Endothelial cell (in vitro differentiated cells): ENCODE data around the gene GALNT6. TPM values are rescaled to one million over a fixed set of nuclear protein-coding genes. Genes with fewer than 3 reads are reported as not detected.

Experiments
- DNase-seq: peaks from one replicate; pipeline ENCODE4 v3.0.0; 2021; ENCODE audit warnings: low spot score
- H3K27ac Mint-ChIP-seq: one replicate; pipeline ENCODE4 v1.8.0; 2021; ENCODE audit warnings: mixed read lengths, inconsistent platforms; ENCODE audit not compliant: unreplicated experiment
- H3K27me3 Mint-ChIP-seq: one replicate; pipeline ENCODE4 v1.8.0; 2021; ENCODE audit warnings: mild to moderate bottlenecking, moderate library complexity, mixed read lengths, inconsistent platforms; ENCODE audit not compliant: unreplicated experiment
- H3K36me3 Mint-ChIP-seq: one replicate; pipeline ENCODE4 v1.8.0; 2021; ENCODE audit warnings: mild to moderate bottlenecking, low read depth, mixed read lengths, inconsistent platforms; ENCODE audit not compliant: unreplicated experiment
- H3K4me1 Mint-ChIP-seq: one replicate; pipeline ENCODE4 v1.8.0; 2021; ENCODE audit warnings: mild to moderate bottlenecking, mixed read lengths, inconsistent platforms; ENCODE audit not compliant: unreplicated experiment
- H3K4me3 Mint-ChIP-seq: one replicate; pipeline ENCODE4 v1.8.0; 2021; ENCODE audit warnings: mild to moderate bottlenecking, mixed read lengths, inconsistent platforms; ENCODE audit not compliant: unreplicated experiment
- H3K9me3 Mint-ChIP-seq: one replicate; pipeline ENCODE4 v1.8.0; 2021; ENCODE audit warnings: mixed read lengths, inconsistent platforms; ENCODE audit not compliant: unreplicated experiment
- total RNA-seq: library from RNA; stranded (reverse); fragmentation: NEBNext Ultra II Directional; extraction: Animal tissue kit (Norgen Biotek cat#: 25700); gene quantifications from one replicate; pipeline ENCODE4 v1.2.1, GENCODE V29; 2021; ENCODE audit not compliant: unreplicated experiment
- TF ChIP-seq, protein P1 (sequence below): fragments of 200-600 bp; sonication (generic); IDR thresholded peaks from one replicate; pipeline ENCODE4 v1.5.0; 2021; ENCODE audit warnings: antibody characterized with exemption; ENCODE audit not compliant: unreplicated experiment

Gene GALNT6
- total RNA-seq, 1 donor from 2014 or later = 12.5 TPM

DNA sequence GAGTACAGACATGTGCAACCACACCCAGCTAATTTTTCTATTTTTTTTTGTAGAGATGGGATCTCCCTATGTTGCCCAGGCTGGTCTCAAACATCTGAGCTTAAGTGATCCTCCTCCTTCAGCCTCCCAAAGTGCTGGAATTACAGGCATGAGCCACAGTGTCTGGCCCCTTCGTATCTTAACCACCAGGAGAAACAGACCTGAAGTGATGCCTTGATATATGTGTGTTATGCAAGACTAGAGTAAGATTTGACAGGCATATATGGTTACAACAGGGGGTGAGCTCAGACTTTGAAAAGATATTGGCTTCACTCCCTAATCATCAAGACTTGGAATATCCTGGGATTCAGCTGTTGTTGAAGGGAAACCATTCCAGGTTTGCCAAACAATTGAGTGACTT lies 10.7 kb upstream of the GALNT6 start:
- peaks cover 4% of the 10 kb centered on the region for H3K27me3 Mint-ChIP-seq
- no peak for DNase-seq

DNA sequence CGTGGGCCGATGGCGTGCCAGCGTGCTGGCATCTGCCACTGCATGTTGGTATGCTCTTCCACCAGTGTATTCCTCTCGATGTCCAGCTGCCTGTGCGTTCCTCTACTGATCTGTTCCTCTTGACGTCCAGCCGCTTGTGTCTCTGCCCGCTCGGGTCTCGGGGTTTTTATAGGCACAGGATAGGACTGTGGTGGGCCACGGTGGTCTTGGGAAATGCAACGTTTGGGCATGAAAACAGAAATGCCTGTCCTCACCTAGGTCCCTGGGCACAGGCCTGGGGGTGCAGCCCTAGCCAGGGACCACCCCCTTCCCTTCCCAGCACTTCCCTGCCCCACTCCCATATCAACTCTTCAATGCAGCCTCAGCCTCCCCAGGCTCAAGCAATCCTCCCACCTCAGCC lies 10.3 kb upstream of the GALNT6 start:
- no peak for DNase-seq
- H3K27me3 Mint-ChIP-seq = peaks cover 4% of the 10 kb centered on the region
- H3K4me3 Mint-ChIP-seq = no peak overlapping the region
- no peaks in the 10 kb centered on the region for H3K36me3 Mint-ChIP-seq
- peaks cover 6% of the 10 kb centered on the region for H3K4me1 Mint-ChIP-seq
- H3K27ac Mint-ChIP-seq = no peak overlapping the region
- TF ChIP-seq, protein P1, sequence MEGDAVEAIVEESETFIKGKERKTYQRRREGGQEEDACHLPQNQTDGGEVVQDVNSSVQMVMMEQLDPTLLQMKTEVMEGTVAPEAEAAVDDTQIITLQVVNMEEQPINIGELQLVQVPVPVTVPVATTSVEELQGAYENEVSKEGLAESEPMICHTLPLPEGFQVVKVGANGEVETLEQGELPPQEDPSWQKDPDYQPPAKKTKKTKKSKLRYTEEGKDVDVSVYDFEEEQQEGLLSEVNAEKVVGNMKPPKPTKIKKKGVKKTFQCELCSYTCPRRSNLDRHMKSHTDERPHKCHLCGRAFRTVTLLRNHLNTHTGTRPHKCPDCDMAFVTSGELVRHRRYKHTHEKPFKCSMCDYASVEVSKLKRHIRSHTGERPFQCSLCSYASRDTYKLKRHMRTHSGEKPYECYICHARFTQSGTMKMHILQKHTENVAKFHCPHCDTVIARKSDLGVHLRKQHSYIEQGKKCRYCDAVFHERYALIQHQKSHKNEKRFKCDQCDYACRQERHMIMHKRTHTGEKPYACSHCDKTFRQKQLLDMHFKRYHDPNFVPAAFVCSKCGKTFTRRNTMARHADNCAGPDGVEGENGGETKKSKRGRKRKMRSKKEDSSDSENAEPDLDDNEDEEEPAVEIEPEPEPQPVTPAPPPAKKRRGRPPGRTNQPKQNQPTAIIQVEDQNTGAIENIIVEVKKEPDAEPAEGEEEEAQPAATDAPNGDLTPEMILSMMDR = no peak
- no peaks in the 10 kb centered on the region for H3K9me3 Mint-ChIP-seq

More for the DNA sequence above, 10.7 kb upstream of the GALNT6 start:
- H3K4me3 Mint-ChIP-seq = no peak overlapping the region
- no peaks in the 10 kb centered on the region for H3K36me3 Mint-ChIP-seq
- no peaks in the 10 kb centered on the region for H3K9me3 Mint-ChIP-seq
- TF ChIP-seq, protein P1 = no peak
- no peak overlapping the region for H3K27ac Mint-ChIP-seq
- peaks cover 6% of the 10 kb centered on the region for H3K4me1 Mint-ChIP-seq

DNA sequence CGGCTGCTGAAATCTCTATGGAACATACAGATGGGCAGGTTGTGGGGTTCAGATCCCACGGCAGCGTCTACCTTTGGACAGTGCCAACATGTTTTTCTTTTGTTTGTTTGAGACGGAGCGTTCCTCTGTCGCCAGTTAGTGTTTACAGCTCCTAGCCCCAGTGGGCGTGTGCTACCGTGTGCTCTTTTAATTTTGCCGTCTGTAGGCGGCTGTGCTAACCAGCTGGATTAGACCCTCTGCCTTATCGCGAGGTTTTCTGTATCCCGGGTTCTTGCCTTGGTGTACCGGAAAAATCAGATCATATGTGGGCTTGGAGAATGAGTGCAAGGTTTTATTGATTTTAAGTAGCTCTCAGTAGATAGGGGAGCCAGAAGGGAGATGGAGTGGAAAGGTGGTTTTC lies 9.8 kb upstream of the GALNT6 start:
- no peak overlapping the region for H3K4me3 Mint-ChIP-seq
- peaks cover 2% of the 10 kb centered on the region for H3K27me3 Mint-ChIP-seq
- no peak for DNase-seq
- peaks cover 6% of the 10 kb centered on the region for H3K4me1 Mint-ChIP-seq
- H3K36me3 Mint-ChIP-seq = no peaks in the 10 kb centered on the region
- no peak overlapping the region for H3K27ac Mint-ChIP-seq
- TF ChIP-seq, protein P1 = no peak
- H3K9me3 Mint-ChIP-seq = no peaks in the 10 kb centered on the region

DNA sequence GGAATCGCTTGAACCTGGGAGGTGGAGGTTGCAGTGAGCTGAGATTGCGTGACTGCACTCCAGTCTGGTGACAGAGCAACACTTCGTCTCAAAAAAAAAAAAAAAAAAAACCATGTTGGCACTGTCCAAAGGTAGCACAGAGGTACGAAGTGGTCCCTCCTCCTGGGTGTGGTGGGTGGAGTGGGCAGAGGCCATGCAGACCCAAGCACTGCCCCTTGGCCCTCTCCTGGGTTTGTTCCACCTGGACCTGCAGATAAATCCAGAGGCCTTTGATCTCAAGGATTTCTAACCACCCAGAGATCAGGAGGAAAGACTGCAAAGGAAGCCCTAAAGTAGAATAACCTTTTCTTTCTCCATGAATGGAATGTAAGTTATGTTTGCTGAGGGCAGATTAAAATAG lies 8.7 kb upstream of the GALNT6 start:
- peaks cover 17% of the 10 kb centered on the region for H3K4me1 Mint-ChIP-seq
- H3K9me3 Mint-ChIP-seq = no peaks in the 10 kb centered on the region
- TF ChIP-seq, protein P1 = no peak
- no peak overlapping the region for H3K27ac Mint-ChIP-seq
- H3K36me3 Mint-ChIP-seq = no peaks in the 10 kb centered on the region
- DNase-seq = no peak
- no peak overlapping the region for H3K4me3 Mint-ChIP-seq
- H3K27me3 Mint-ChIP-seq = peaks cover 4% of the 10 kb centered on the region

DNA sequence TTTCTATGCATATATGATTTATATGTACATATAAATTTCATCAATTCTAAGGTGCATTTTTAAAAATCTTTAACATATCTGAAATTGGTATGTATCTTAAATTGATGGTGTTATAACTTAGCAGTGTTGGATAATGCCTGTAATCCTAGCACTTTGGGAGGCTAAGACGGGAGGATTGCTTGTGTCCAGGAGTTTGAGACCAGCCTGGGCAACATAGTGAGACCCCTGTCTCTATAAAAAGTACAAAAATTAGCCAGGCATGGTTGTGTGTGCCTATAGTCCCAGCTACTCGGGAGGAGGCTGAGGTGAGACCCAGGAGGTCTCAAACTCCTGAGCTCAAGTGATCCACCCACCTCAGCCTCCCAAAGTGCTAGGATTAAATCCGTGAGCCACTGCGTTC lies 6.5 kb upstream of the GALNT6 start:
- H3K36me3 Mint-ChIP-seq = no peaks in the 10 kb centered on the region
- TF ChIP-seq, protein P1 = no peak
- no peak overlapping the region for H3K27ac Mint-ChIP-seq
- no peak for DNase-seq
- peaks cover 38% of the 10 kb centered on the region for H3K4me1 Mint-ChIP-seq
- no peak overlapping the region for H3K4me3 Mint-ChIP-seq
- H3K9me3 Mint-ChIP-seq = no peaks in the 10 kb centered on the region
- H3K27me3 Mint-ChIP-seq = peaks cover 6% of the 10 kb centered on the region
